Mesendoderm (in vitro differentiated cells): ENCODE results near the gene NCAPH2.
"Not testable (repeated sequence)": the region's sequence is repeated elsewhere in the genome, so short reads cannot be mapped to it uniquely, and the experiment has no call there.

ENCODE experiments used
- DNase-seq: peaks from one replicate; pipeline ENCODE4 v3.0.0; 2013
- H2AK5ac ChIP-seq: 2 replicates; pipeline ENCODE4 v1.6.1; 2013; ENCODE audit warnings: low read length, inconsistent platforms
- H2BK120ac ChIP-seq: 2 replicates; pipeline ENCODE4 v1.6.1; 2013; ENCODE audit warnings: low read depth, mild to moderate bottlenecking, low read length, moderate library complexity, mixed read lengths
- H2BK15ac ChIP-seq: replicated peaks from 2 replicates; pipeline ENCODE4 v1.6.1; 2013; ENCODE audit warnings: low read depth, mild to moderate bottlenecking, moderate library complexity
- H2BK5ac ChIP-seq: 2 replicates; pipeline ENCODE4 v1.6.1; 2013; ENCODE audit warnings: low read length, inconsistent platforms
- H3K18ac ChIP-seq: 2 replicates; pipeline ENCODE4 v1.6.1; 2013; ENCODE audit warnings: mild to moderate bottlenecking, low read length, mixed read lengths
- H3K23ac ChIP-seq: one replicate; pipeline ENCODE4 v1.6.1; 2013; ENCODE audit warnings: low read length
- H3K27ac ChIP-seq: 2 replicates; pipeline ENCODE4 v1.5.1; 2013; ENCODE audit warnings: low read depth, mild to moderate bottlenecking, inconsistent platforms, low read length, moderate library complexity
- H3K27me3 ChIP-seq: 2 replicates; pipeline ENCODE4 v1.6.1; 2013; ENCODE audit warnings: low read length, control low read depth, mild to moderate bottlenecking, inconsistent platforms; ENCODE audit not compliant: insufficient read depth, poor library complexity
- H3K36me3 ChIP-seq: 2 replicates; pipeline ENCODE4 v1.6.1; 2013; ENCODE audit warnings: low read length, inconsistent platforms; ENCODE audit not compliant: control insufficient read depth, insufficient read depth
- H3K4ac ChIP-seq: one replicate; pipeline ENCODE4 v1.6.1; 2013; ENCODE audit warnings: low read depth, mild to moderate bottlenecking, low read length, moderate library complexity
- H3K4me1 ChIP-seq: 2 replicates; pipeline ENCODE4 v1.6.1; 2013; ENCODE audit warnings: low read depth, low read length, inconsistent platforms; ENCODE audit not compliant: control insufficient read depth
- H3K4me2 ChIP-seq: 2 replicates; pipeline ENCODE4 v1.6.1; 2013; ENCODE audit warnings: low read length
- H3K4me3 ChIP-seq: 2 replicates; pipeline ENCODE4 v1.5.1; 2013; ENCODE audit warnings: mild to moderate bottlenecking, low read length
- H3K56ac ChIP-seq: one replicate; pipeline ENCODE4 v1.6.1; 2013; ENCODE audit warnings: low read length
- H3K79me1 ChIP-seq: 2 replicates; pipeline ENCODE4 v1.6.1; 2013; ENCODE audit warnings: low read length, inconsistent platforms
- H3K79me2 ChIP-seq: 2 replicates; pipeline ENCODE4 v1.6.1; 2013; ENCODE audit warnings: mild to moderate bottlenecking, low read length; ENCODE audit not compliant: control insufficient read depth, insufficient read depth
- H3K9ac ChIP-seq: 2 replicates; pipeline ENCODE4 v1.6.1; 2013; ENCODE audit warnings: low read length, inconsistent platforms
- H4K5ac ChIP-seq: one replicate; pipeline ENCODE4 v1.6.1; 2013; ENCODE audit warnings: low read length
- H4K8ac ChIP-seq: one replicate; pipeline ENCODE4 v1.6.1; 2013; ENCODE audit warnings: low read depth, mild to moderate bottlenecking, control low read depth, low read length, moderate library complexity
- WGBS: extraction: QIAGEN DNeasy Blood & Tissue Kit; methylation state at CpG from one replicate; pipeline ENCODE4 v1.1.7; 2013; ENCODE audit warnings: low lambda C conversion rate, missing lambda C conversion rate; ENCODE audit not compliant: insufficient coverage; ENCODE audit errors: extremely low coverage; 5-methylcytosine and 5-hydroxymethylcytosine counted together

NCAPH2 gene

GRCh38 chr22:50533856-50534711 is 26.1 kb downstream of the NCAPH2 start:
- not testable (repeated sequence) for H2BK15ac ChIP-seq
- peaks cover 19% of the 10 kb centered on the region for H3K27me3 ChIP-seq
- WGBS = no CpG with 5 or more reads among the region's 21 CpGs

GRCh38 chr22:50535113-50535512 is 27.1 kb downstream of the NCAPH2 start:
- Histone ChIP-seq H3K27me3 (peaks cover 11% of the 10 kb centered on the region), H4K8ac (no peak overlapping the region), H2BK5ac (no peak overlapping the region), H3K56ac (no peak overlapping the region), H2BK15ac (no peak overlapping the region), H3K4me1 (peaks cover 3% of the 10 kb centered on the region), H3K18ac (no peak overlapping the region), H4K5ac (no peak overlapping the region), H2BK120ac (no peak overlapping the region), H3K4ac (no peak overlapping the region), H3K36me3 (no peaks in the 10 kb centered on the region), H3K79me1 (no peaks in the 10 kb centered on the region), H3K27ac (no peak overlapping the region), H3K9ac (no peak overlapping the region), H2AK5ac (no peak overlapping the region), H3K79me2 (no peaks in the 10 kb centered on the region), H3K4me3 (no peak overlapping the region), H3K23ac (no peak overlapping the region), H3K4me2 (no peak overlapping the region)
- WGBS = no CpG with 5 or more reads among the region's 8 CpGs
- no peak for DNase-seq

More at GRCh38 chr22:50533856-50534711, 26.1 kb downstream of the NCAPH2 start:
- not testable (repeated sequence) for H4K5ac ChIP-seq, H3K56ac ChIP-seq, H3K4me1 ChIP-seq, H3K79me1 ChIP-seq, H4K8ac ChIP-seq, H2BK120ac ChIP-seq, DNase-seq, H3K36me3 ChIP-seq, H2AK5ac ChIP-seq, H3K27ac ChIP-seq, H3K4me2 ChIP-seq, H3K4me3 ChIP-seq, H3K23ac ChIP-seq, H3K4ac ChIP-seq, H3K79me2 ChIP-seq, H3K18ac ChIP-seq, H3K9ac ChIP-seq, H2BK5ac ChIP-seq

GRCh38 chr22:50536226-50536625 is 28.2 kb downstream of the NCAPH2 start:
- no peak overlapping the region for H2BK120ac ChIP-seq
- peaks cover 5% of the 10 kb centered on the region for H3K27me3 ChIP-seq
- no peaks in the 10 kb centered on the region for H3K79me1 ChIP-seq
- no peak overlapping the region for H2BK5ac ChIP-seq
- no peak overlapping the region for H3K4ac ChIP-seq
- H2AK5ac ChIP-seq = no peak overlapping the region
- no peak overlapping the region for H3K23ac ChIP-seq
- H3K4me1 ChIP-seq = peaks cover under 1% of the 10 kb centered on the region
- no peak overlapping the region for H3K27ac ChIP-seq
- no peak overlapping the region for H2BK15ac ChIP-seq
- H4K8ac ChIP-seq = no peak overlapping the region
- no peak overlapping the region for H3K56ac ChIP-seq
- H3K9ac ChIP-seq = no peak overlapping the region
- H3K4me3 ChIP-seq = no peak overlapping the region
- H3K36me3 ChIP-seq = no peaks in the 10 kb centered on the region
- H3K18ac ChIP-seq = no peak overlapping the region
- no peak for DNase-seq
- H3K4me2 ChIP-seq = no peak overlapping the region
- no peak overlapping the region for H4K5ac ChIP-seq
- no CpG with 5 or more reads among the region's 3 CpGs for WGBS
- H3K79me2 ChIP-seq = no peaks in the 10 kb centered on the region

- H3K27ac ChIP-seq = no peak overlapping the region
- no peaks in the 10 kb centered on the region for H3K4me1 ChIP-seq
- 93% methylated on average over 2 of the region's 13 CpGs for WGBS
Observed at GRCh38 chr22:50537765-50538164, 29.7 kb downstream of the NCAPH2 start.

GRCh38 chr22:50540381-50540780 is 32.4 kb downstream of the NCAPH2 start:
- Histone ChIP-seq H2AK5ac (no peak overlapping the region), H3K79me1 (no peaks in the 10 kb centered on the region), H2BK15ac (no peak overlapping the region), H3K36me3 (no peaks in the 10 kb centered on the region), H3K79me2 (no peaks in the 10 kb centered on the region), H2BK120ac (no peak overlapping the region), H3K56ac (no peak overlapping the region), H3K4me1 (no peaks in the 10 kb centered on the region), H3K27ac (no peak overlapping the region), H3K4me2 (no peak overlapping the region), H3K9ac (no peak overlapping the region), H3K4me3 (no peak overlapping the region), H3K23ac (no peak overlapping the region), H4K8ac (no peak overlapping the region), H3K18ac (no peak overlapping the region), H3K4ac (no peak overlapping the region), H3K27me3 (no peaks in the 10 kb centered on the region), H2BK5ac (no peak overlapping the region), H4K5ac (no peak overlapping the region)
- no peak for DNase-seq
- no CpG with 5 or more reads among the region's 10 CpGs for WGBS

More at GRCh38 chr22:50537765-50538164, 29.7 kb downstream of the NCAPH2 start:
- H4K5ac ChIP-seq = no peak overlapping the region
- H2BK120ac ChIP-seq = no peak overlapping the region
- H3K27me3 ChIP-seq = no peaks in the 10 kb centered on the region
- H2BK15ac ChIP-seq = no peak overlapping the region
- H3K4me3 ChIP-seq = no peak overlapping the region
- H3K18ac ChIP-seq = no peak overlapping the region
- no peak overlapping the region for H3K4me2 ChIP-seq
- no peak for DNase-seq
- no peaks in the 10 kb centered on the region for H3K79me2 ChIP-seq
- no peak overlapping the region for H4K8ac ChIP-seq
- H2BK5ac ChIP-seq = no peak overlapping the region
- H3K79me1 ChIP-seq = no peaks in the 10 kb centered on the region
- no peak overlapping the region for H3K23ac ChIP-seq
- H3K36me3 ChIP-seq = no peaks in the 10 kb centered on the region
- H3K9ac ChIP-seq = no peak overlapping the region
- H3K56ac ChIP-seq = no peak overlapping the region
- H3K4ac ChIP-seq = no peak overlapping the region
- no peak overlapping the region for H2AK5ac ChIP-seq

GRCh38 chr22:50541667-50542026 is 33.6 kb downstream of the NCAPH2 start:
- WGBS = no CpG with 5 or more reads among the region's 5 CpGs
- H3K4me1 ChIP-seq, H3K79me2 ChIP-seq, H2BK15ac ChIP-seq, H4K8ac ChIP-seq, H3K23ac ChIP-seq, H3K4me2 ChIP-seq, H3K9ac ChIP-seq, H3K36me3 ChIP-seq, H3K18ac ChIP-seq, H3K27ac ChIP-seq, H3K56ac ChIP-seq, H3K4ac ChIP-seq, H2BK120ac ChIP-seq, H3K4me3 ChIP-seq, H3K27me3 ChIP-seq, H3K79me1 ChIP-seq, H2AK5ac ChIP-seq, H2BK5ac ChIP-seq, DNase-seq, H4K5ac ChIP-seq: not testable (repeated sequence)
